HG02759 (cell line): ENCODE results near the gene POLE.
A peak's percentile ranks its signal among the peaks of the same experiment; 100 is the strongest.
"Not testable (repeated sequence)": the region's sequence is repeated elsewhere in the genome, so short reads cannot be mapped to it uniquely, and the experiment has no call there.

Source experiments
- ATAC-seq: cut with Tn5 transposase; IDR thresholded peaks from one replicate; pipeline ENCODE4 v1.9.1; 2021; ENCODE audit warnings: mild to moderate bottlenecking, moderate library complexity; ENCODE audit not compliant: unreplicated experiment

Gene POLE

DNA sequence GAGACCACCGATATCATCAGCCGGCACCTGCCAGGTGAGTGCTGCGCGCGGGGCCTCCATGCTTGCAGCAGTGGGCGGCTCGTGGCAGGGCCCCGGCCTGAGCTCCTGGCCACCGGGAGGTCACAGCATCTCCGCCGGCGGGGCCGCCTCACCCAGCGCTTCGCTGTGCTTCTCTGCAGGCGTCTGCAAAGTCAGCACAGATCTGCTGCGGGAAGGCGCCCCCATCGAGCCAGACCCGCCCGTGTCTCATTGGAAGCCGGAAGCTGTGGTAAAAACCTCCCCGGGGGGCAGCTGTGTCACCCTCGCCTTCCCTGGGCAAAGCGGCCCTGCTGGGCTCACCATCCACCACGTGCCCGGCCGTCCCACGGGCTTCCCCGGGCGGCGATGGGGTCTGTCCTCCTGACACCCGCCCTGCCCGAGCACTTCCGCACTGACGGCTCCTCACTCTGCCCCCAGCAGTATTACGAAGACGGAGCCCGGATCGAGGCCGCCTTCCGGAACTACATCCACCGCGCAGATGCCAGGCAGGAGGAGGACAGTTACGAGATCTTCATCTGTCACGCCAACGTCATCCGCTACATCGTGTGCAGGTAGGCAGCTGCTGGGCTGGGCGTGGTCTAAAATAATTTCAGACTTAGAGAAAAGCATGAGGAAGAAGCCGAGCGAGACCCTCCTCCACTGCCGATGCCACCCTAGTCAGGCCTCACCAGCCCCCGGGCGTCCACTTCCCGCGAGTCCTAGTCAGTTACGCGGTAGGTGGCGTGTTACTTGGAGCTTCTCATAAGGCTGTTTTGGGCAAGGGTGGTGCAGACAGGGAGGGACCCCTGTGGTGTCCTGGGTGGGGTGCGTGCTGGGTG, 30.6 kb upstream of the POLE start:
- ATAC-seq, result no peak

DNA sequence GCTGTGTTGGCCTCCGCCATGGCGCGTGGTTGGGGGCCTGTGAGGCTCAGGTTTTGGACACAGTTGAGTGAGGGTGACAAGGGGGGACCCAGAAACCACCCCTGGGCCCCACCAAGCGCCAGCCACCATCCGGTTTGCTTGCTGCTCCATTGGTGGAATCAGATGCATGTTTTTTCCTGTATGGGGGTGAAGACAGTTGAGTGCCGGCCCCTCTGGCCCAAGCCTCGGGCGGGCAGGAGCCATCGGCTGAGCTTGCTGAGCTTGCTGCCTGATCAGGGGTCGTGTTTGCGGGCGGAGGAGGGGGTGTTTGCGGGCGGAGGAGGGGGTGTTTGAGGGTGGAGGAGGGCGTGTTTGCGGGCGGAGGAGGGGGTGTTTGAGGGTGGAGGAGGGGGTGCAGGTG, 29.9 kb upstream of the POLE start:
- ATAC-seq, result no peak

DNA sequence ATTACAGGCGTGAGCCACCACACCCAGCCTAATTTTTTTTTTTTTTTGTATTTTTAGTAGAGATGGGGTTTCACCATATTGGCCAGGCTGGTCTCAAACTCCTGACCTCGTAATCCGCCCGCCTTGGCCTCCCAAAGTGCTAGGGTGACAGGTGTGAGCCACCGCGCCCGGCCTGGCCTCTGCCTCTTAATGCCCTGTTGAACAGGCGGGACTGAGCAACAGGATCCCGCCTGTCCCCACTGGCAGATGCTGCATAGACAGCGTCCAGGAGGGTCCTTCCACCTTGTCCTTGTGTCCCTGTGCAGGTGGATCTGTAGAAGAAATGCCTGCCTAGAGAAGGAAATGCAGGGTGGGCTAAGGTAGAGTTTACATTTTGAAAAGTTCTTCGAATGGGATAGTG, 29.2 kb upstream of the POLE start:
- no peak for ATAC-seq

GRCh38 chr12:132715874-132716273, 28.7 kb upstream of the POLE start:
- ATAC-seq, result no peak

DNA sequence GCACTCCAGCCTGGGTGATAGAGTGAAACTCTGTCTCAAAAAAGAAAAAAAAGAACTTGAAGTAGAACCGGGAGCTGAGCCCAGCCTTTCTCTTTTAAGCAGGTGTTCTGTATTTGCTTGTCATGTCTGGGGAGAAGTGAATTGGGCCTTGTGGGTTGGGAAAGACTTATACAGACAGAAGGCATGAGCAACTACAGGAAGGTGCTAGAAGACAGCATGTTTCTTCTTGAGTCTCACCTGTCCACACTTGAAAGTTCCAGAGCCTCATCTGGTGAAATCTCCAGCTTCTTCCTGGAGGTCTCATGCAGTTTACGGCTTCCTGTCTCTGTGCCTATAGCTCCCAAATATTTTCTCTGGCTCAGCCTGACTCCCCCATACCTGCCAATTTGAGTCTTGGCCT, 26.0 kb upstream of the POLE start:
- no peak for ATAC-seq

GRCh38 chr12:132711080-132711843, 24.1 kb upstream of the POLE start:
- ATAC-seq, result peak; percentile 20

- peak; percentile 91 for ATAC-seq
Measured at GRCh38 chr12:132710405-132711079, 23.4 kb upstream of the POLE start, which contains the start of gene PGAM5. Gene PGAM5, plus strand, starts transcription at chr12:132710842. Its CDS starts 35 bp downstream, at chr12:132710877.

- peak; percentile 27 for ATAC-seq
Measured at GRCh38 chr12:132710043-132710404, 22.9 kb upstream of the POLE start.

GRCh38 chr12:132708150-132708549, 21.0 kb upstream of the POLE start:
- no peak for ATAC-seq

GRCh38 chr12:132707241-132707640, 20.1 kb upstream of the POLE start:
- no peak for ATAC-seq

- ATAC-seq, result no peak
Measured at GRCh38 chr12:132703641-132704040, 16.5 kb upstream of the POLE start.

DNA sequence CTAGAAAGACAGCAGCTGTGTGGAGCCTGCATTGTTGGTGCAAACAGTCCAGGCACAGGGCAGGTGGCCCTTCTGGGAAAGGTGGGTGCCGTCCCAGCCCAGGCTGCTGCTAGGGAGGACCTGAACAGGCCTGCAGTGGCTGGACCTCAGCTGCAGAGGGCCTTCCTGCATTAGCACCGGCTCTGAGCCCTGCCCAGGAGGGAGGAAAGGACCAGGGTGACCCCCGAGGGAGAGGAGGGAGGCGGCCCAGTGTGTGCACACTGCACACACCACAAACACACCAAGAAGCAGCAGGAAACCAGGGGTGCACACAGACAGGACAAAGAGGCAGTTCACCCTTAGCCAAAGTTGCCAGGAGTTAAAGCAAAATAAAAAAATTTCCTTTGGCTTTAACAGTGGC, 15.5 kb upstream of the POLE start:
- no peak for ATAC-seq

DNA sequence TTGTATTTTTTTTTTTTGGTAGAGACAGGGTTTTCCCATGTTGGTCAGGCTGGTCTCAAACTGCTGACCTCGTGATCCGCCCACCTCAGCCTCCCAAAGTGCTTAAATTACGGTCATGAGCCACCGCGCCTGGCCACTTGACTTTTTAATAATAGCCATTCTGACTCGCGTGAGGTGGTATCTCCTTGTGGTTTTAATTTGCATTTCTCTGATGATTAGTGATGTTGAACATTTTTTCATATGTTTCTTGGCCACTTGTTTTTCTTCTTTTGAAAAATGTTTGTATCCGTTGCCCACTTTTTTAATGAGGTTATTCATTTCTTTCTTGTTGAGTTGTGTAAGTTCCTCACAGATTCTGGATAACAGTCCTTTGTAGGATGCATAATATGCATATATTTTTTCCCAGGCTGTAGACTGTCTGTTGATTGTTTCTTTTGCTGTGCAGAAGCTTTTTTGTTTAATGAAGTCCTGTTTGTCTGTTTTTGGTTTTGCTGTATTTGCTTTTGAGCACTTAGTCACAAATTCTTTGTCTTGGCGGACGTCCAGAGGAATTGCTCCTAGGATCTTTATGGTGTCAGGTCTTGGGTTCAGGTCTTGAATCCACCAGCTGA, 13.2 kb upstream of the POLE start:
- peak; percentile 81 for ATAC-seq

DNA sequence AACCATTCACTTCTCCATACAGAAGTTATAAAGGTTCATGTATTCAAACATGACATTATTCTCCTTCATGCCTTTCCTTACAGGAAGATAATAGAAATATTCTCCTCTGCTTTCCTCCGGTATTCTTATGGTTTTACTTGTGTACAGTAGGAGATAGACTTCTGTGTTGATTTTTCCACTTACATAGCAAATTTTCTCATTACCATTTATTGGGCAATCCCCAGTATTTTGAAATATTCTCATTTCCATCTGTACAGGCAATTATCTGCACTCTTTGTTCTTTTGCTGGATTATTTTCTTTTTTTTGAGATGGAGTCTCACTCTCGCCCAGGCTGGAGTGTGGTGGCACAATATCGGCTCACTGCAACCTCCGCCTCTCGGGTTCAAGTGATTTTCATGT, 11.2 kb upstream of the POLE start:
- no peak for ATAC-seq

- ATAC-seq, result no peak
Measured at GRCh38 chr12:132695431-132695830, 8.3 kb upstream of the POLE start.

GRCh38 chr12:132694888-132695287, 7.7 kb upstream of the POLE start:
- not testable (repeated sequence) for ATAC-seq

DNA sequence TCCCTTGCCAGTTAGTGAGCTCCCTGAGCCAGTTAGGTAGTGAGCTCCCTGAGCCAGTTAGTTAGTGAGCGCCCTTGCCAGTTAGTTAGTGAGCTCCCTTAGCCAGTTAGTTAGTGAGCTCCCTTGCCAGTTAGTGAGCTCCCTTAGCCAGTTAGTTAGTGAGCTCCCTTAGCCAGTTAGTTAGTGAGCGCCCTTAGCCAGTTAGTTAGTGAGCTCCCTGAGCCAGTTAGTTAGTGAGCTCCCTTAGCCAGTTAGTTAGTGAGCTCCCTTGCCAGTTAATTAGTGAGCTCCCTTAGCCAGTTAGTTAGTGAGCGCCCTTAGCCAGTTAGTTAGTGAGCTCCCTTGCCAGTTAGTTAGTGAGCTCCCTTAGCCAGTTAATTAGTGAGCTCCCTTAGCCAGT, 4.9 kb upstream of the POLE start:
- not testable (repeated sequence) for ATAC-seq

DNA sequence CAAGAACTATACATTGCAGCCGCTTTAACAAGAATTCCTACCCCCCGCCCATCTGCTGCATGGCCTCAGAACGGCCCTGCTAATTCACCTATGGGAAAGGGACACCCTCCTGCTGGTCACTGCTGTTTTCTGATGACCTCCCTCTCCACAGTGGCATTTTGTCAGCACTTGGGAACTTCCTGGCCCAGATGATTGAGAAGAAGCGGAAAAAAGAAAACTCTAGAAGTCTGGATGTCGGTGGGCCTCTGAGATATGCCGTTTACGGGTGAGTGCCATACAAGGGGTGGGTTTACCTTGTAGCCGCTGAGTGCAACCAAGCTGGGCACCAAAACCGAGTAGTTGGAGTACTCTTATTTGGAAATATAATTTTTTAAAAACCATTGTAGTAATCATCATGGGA, 3.0 kb upstream of the POLE start:
- no peak for ATAC-seq

DNA sequence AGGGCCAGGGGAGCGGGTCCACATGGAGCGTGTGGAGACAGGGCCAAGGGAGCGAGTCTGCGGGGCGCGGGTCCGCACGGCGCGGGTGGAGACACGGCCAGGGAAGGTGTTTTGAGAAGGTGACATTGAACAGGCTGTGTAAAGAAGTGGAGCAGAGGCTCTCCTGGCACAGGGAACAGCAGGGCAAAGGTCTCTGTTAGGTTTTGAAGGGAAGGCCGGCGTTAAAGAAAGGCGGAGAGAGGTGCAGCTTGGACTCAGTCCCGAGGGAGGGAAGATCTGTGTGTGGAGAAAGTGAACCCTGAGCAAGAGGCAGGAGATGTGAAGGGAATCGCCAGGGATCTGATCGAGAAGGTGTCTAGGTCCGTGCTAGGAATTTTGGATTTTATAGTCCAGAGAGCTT, 2.1 kb upstream of the POLE start:
- ATAC-seq, result no peak

DNA sequence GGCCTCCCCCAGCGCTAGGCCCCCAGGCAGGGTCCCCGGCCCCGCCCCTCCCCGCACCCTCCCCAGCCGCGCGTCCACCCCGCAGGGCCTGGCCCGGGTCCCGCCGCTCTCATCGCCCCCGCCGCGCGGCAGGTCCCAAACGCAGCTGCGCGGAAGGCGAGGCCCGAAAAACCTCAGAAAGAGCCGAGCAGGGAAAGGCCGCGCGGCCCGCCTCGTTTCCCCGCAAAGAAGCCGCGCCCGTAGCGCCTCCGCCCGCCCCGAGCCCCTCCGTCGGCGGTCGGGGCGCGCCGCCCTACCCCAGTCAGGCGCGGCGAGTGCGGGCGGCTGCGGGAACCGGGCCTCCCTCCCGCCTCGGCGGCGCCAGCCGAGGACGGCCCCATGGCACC, 324 bp downstream of the POLE start:
- ATAC-seq, result peak; percentile 10

GRCh38 chr12:132685400-132685799, 1.7 kb downstream of the POLE start:
- no peak for ATAC-seq
